Left lobe of liver (tissue), 2 donors: ENCODE data around the gene ADCY7. TPM values are rescaled to one million over a fixed set of nuclear protein-coding genes. Genes with fewer than 3 reads are reported as not detected.

Experiments
- ATAC-seq: fragments of 200-7000 bp; cut with Tn5 transposase; one replicate; pipeline ENCODE4 v1.9.1; 2020; ENCODE audit warnings: mild to moderate bottlenecking, moderate library complexity
- DNase-seq: peaks from one replicate; pipeline ENCODE4 v3.0.0-alpha.2; 2020; ENCODE audit warnings: low spot score
- total RNA-seq: library from RNA; stranded (reverse); gene quantifications from one replicate; pipeline ENCODE4 v1.2.1, GENCODE V29; 2021
- donor health status: DM: no; HTN: no; CAD: no; lungs with moderate emphysema.
- donor health status: DM: no; HTN: yes; CAD: no.

The ADCY7 gene
- total RNA-seq, 1 donor from 2014 or later: 4.9 TPM

- DNase-seq (no peak), ATAC-seq (no peak)
These were observed 30.5 kb downstream of the ADCY7 start for GRCh38 chr16:50296807-50297206.

DNA sequence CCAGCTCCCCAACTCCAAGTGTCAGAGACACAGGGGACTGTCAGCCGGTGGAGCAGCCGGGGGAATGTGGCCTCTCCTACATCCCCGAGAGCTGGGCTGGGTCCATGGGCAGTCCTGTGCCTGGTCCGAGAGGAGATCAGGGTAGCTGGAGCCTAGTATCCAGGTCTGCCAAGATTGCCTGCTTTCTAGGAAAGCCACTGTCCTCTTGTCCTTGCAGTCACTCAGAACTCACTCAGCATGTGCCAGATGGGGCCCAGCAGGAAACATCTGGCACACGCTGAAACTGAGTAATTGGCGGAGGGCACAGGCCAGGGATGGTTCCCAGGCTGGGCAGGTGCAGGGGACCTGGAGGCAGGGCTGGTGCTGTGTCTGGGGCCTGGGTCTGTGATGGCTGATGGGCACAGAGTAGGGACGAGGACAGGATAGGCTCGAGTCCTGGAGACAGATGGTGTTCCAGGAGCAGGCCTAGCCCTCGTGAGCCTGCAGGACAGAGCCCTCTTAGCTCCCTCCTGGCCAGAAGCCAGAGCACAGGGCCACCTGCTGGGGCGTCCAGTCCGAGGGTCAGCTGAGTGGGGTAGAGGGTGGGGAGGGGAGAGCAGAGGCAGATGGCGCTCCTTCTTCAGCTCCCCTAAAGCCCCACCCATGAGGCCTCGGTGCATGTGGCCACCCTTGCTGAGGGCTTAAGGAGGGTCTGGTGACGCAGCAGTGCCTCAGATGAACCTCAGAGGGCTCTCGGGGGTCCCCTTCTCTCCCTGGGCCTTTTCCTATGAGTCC, 31.1 kb downstream of the ADCY7 start:
- no peak for ATAC-seq
- DNase-seq: no peak

- DNase-seq: no peak
- ATAC-seq: no peak
These were observed 31.7 kb downstream of the ADCY7 start for GRCh38 chr16:50298075-50298460.

DNA sequence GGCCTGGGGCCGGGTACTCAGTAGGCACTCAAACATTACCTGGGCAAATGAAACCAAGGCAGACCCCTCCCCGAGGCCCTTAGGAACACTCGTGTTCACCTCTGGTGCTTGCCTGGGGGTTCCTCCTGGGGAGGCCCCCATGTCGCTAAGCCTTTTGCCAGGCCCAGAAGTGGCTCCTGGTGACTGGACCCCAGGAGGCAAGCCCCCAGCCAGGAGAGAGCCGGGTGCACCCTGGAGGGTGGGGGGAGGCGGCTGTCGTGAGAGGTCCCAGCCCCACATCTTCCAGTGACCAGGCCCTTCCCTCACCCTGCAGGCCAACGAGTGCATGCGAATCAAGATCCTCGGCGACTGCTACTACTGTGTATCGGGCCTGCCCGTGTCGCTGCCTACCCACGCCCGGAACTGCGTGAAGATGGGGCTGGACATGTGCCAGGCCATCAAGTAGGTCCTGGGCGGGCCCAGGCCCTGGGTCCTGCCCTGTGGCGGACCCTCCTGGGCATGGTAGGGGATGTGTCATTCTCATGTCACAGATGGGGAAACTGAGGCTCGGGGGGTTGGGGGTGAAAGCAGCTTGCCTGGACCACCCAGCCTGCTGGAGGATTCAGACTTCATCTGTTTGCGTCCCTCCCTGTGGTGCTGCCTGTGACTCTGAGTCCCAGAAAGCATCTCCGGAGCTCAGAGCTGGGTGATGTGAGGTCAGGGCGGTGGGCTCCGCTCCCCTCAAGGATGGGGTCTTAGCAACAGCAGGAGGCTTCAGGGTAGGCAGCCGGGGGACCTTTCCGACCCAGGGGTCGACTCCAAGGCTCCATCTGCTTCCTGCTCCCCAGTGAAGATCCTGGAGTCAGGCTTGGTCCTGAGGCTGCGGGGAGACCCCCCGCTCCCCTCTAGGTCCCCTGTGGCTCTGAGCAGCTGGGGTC, 32.5 kb downstream of the ADCY7 start:
- DNase-seq: no peak
- ATAC-seq: no peak

DNA sequence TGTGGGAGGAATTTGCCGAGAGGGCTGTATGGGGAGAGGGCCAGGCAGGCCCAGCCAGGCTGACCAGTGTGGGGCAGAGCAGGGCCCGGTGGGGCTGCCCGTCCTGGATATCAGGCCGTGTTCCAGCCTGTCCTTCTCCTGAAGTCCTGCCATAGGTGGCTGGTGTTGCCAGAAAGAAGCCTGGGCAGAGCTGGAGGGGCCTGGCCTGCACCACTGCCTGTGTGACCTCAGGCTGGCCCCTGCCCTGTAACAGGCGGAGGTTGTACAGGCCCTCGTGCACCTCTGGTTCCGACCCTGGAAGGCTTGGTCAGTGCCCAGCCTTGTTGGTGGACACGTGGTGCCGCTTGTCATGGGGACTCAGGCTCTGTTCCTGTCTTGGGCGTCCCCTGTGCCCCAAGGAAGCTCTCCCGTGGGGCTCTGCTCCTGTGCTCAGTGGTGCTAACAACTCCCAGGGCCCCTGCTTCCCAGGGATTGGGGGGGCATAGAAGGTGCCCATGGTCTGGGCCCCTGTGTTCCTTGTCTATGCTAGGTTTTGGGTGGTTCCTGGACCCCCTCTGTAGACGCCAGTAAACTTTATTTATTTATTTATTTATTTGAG, 33.3 kb downstream of the ADCY7 start:
- no peak for ATAC-seq
- no peak for DNase-seq

- ATAC-seq (no peak), DNase-seq (peak; percentile 42)
These were observed 34.7 kb downstream of the ADCY7 start for GRCh38 chr16:50300942-50301625.

GRCh38 chr16:50301626-50302471, 35.5 kb downstream of the ADCY7 start:
- ATAC-seq (no peak), DNase-seq (peak; percentile 35)

DNA sequence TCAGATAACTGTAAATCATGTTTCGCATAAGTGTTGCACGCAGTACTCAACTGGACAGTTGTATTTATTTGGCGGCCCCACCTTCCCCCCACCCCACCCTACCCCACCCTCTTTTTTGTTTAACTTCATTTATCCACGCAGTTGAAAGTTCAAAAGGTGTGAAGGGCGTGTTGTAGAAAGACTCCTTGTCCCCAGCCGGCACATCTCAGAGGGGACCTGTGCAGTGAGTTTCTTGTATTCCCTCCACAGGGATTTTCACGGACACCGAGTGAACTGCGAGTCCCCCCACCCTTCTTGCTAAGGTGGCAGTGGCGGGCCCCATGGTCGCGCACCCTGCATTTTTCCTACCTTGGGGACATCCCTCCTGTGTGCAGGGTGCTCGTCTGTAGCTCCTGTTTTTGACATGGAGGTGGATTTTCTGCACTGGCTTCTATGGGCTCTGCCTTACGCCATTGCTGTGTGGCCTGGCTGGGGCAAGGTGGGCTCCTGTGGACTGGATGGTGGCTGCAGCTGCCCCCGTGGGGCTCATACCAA, 36.2 kb downstream of the ADCY7 start:
- ATAC-seq (no peak), DNase-seq (peak; percentile 21)

- ATAC-seq (no peak), DNase-seq (peak; percentile 30)
These were observed 36.8 kb downstream of the ADCY7 start for GRCh38 chr16:50303041-50303604.

GRCh38 chr16:50303605-50304466, 37.5 kb downstream of the ADCY7 start:
- peak; percentile 44 for ATAC-seq
- peak; percentile 43 for DNase-seq

DNA sequence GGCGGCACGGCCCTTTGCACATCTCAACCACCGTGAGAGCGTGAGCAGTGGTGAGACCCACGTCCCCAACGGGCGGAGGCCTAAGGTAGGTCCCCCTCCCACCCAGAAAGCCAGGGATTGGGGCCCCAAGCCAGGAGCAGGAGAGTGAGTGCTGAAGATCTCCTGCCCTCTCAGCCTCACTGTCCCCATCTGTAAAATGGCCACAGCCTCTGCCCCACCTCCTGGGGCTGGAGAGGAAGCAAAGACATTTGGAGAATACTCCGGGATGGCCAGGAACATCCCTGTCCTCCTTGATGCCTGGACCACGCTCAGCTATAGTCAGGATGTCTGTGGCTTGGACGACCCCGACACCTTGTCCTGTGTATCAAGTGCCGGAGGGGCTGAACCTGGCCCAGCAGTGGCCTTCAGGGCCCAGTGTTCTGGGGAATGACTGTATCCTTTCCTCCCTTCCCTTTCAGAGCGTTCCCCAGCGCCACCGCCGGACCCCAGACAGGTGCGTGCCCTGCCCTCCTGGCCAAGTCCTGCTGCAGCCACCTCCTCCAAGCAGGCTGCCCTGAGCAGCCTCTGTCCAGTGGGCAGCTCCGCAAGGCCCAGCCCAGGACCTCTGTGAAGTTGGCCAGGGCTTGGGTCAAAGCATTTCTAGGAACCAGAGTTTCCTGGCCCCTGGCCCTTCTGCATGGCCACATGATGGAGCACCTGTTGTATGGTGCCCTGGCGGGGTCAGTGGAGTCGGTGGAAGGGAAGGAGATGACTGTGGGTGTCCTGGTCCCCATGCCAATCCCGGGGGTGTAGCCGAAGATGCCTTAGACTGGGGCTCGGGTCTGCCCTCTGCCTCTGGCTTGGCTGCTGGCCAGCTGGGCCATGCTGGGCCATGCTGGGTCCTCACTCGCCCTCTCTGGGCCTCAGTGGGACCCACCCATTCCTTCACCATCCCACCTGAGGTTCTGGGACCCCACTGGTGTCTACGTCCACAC, 38.4 kb downstream of the ADCY7 start:
- DNase-seq (peak; percentile 41), ATAC-seq (no peak)

GRCh38 chr16:50305441-50306061, 39.2 kb downstream of the ADCY7 start:
- DNase-seq (peak; percentile 35), ATAC-seq (no peak)

- peak; percentile 40 for DNase-seq
- no peak for ATAC-seq
These were observed 39.9 kb downstream of the ADCY7 start for GRCh38 chr16:50306287-50306686.

GRCh38 chr16:50308237-50308965, 42.0 kb downstream of the ADCY7 start:
- DNase-seq (peak; percentile 38), ATAC-seq (no peak)

DNA sequence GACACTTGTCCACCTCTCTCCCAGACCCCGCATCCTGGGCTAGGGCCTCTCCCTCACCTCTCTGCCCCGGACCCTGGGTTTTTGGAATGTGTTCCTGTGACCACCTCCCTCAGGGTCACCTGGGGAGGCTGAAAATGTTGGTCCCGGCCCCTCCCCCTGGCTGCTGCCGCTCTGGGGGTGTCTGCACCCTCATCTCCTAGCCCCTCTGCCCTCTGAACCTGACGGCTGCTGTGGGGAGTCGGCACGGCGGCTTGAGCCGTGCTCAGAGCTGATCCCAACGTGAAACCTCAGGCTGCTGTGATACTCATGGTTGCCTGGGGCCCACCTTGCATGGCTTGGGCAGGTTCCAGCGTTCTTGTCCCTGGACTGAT, 42.8 kb downstream of the ADCY7 start:
- peak; percentile 33 for DNase-seq
- ATAC-seq: no peak
